ENCODE data around the gene CDA.
A peak's percentile ranks its signal among the peaks of the same experiment; 100 is the strongest.
"Not testable (repeated sequence)": the region's sequence is repeated elsewhere in the genome, so short reads cannot be mapped to it uniquely, and the experiment has no call there.

The CDA gene

GRCh38 chr1:20603504-20604464 is 14.9 kb downstream of the CDA start:
- peak; percentile 68 for DNase-seq (ENCODE audit: extremely low read depth, low read depth)
- H3K4me3 ChIP-seq (replicated peaks; ENCODE audit: low read depth, low read length) = no peak overlapping the region
- TF ChIP-seq, protein P1, sequence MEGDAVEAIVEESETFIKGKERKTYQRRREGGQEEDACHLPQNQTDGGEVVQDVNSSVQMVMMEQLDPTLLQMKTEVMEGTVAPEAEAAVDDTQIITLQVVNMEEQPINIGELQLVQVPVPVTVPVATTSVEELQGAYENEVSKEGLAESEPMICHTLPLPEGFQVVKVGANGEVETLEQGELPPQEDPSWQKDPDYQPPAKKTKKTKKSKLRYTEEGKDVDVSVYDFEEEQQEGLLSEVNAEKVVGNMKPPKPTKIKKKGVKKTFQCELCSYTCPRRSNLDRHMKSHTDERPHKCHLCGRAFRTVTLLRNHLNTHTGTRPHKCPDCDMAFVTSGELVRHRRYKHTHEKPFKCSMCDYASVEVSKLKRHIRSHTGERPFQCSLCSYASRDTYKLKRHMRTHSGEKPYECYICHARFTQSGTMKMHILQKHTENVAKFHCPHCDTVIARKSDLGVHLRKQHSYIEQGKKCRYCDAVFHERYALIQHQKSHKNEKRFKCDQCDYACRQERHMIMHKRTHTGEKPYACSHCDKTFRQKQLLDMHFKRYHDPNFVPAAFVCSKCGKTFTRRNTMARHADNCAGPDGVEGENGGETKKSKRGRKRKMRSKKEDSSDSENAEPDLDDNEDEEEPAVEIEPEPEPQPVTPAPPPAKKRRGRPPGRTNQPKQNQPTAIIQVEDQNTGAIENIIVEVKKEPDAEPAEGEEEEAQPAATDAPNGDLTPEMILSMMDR (IDR thresholded peaks at IDR 0.05; ENCODE audit: low read depth, low read length, missing control alignments) = no peak

DNA sequence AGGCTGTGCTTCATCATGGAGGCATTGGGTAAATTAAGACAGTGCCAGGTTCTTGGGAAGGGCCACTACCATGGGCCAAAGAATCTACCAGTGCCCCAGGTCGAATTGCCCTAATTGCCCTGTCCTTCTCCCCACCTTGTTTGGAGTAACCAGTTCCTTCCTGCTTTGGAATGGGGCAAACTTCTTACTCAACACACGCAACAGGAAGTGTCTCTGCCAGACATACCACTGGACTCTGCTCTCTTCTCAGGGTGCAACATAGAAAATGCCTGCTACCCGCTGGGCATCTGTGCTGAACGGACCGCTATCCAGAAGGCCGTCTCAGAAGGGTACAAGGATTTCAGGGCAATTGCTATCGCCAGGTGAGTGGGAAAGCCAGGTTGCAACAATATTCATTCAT is 15.8 kb downstream of the CDA start:
- TF ChIP-seq, protein P1 (IDR thresholded peaks at IDR 0.05; ENCODE audit: low read depth, low read length, missing control alignments) = no peak
- no peak for DNase-seq (ENCODE audit: extremely low read depth, low read depth)
- no peak overlapping the region for H3K4me3 ChIP-seq (replicated peaks; ENCODE audit: low read depth, low read length)

DNA sequence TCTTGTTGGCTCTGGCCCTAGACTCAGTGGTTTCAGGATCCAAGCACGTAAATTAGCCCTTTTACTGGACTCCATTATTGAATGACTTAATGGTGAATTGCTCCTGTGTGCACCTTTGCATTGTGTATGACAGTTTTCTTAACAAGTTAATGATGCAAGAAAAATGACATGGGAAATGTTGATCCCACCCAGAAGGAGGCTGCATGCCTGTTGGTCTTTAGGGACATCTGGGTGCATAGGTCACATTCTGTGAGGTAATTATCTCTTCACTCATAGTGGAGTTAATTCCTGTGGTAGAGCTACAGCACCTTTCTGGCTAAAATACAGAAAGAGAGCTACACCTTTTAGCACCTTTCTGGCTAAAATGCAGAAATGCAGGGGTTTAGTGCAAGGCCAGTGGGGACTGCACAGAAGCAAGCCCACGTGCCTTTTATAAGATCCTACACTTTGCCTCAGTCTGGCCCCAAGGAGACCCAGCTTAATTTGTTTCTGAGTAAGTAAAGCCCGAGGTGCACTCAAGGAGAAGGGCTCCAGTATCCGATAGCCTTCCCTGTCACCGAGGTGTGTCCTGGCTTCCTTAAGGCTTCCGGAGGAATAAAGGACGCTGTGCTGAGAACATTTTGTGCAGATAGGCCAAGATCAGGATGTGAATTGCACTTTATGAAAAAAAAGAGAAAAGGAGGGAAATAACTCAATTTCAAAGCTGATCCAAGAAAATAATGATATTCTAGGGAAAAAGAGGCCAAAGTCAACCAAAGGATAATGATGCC is 18.1 kb downstream of the CDA start:
- H3K4me3 ChIP-seq (replicated peaks; ENCODE audit: low read depth, low read length); DNase-seq (ENCODE audit: extremely low read depth, low read depth): not testable (repeated sequence)

GRCh38 chr1:20609541-20609940 is 20.6 kb downstream of the CDA start:
- TF ChIP-seq, protein P1 (IDR thresholded peaks at IDR 0.05; ENCODE audit: low read depth, low read length, missing control alignments) = no peak
- no peak for DNase-seq (ENCODE audit: extremely low read depth, low read depth)
- H3K4me3 ChIP-seq (replicated peaks; ENCODE audit: low read depth, low read length) = no peak overlapping the region

DNA sequence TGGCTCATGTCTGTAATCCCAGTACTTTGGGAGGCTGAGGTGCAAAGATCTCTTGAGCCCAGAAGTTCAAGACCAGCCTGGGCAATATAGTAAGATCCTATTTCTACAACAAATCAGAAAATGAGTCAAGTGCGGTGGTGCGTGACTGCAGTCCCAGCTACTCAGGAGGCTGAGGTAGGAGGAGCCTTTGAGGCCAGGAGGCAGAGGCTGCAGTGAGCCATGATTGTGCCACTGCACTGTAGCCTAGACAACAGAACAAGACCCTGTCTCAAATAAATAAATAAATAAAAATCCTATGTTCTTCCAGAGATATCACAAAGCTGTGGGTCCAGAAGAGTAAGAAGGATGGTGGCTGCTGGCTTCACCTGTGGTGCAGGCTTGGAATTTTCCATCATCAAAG is 22.1 kb downstream of the CDA start:
- no peak overlapping the region for H3K4me3 ChIP-seq (replicated peaks; ENCODE audit: low read depth, low read length)
- TF ChIP-seq, protein P1 (IDR thresholded peaks at IDR 0.05; ENCODE audit: low read depth, low read length, missing control alignments) = no peak
- no peak for DNase-seq (ENCODE audit: extremely low read depth, low read depth)

DNA sequence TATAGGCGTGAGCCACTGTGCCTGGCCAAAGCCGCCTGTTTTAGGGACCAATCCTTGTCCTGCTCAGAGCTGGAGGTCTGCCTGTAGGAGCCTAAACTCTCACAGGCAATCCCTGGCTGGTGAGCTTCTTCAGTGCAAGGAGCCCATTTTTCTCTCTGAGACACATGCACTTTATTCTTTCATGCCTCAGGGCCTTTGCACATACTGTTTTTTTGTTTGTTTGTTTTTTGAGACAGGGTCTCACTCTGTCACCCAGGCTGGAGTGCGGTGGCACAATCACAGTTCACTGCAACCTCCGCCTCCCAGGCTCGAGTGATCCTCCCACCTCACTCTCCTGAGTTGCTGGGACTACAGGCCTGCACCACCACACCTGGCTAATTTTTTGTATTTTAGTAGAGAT is 22.8 kb downstream of the CDA start:
- DNase-seq (ENCODE audit: extremely low read depth, low read depth) = no peak
- TF ChIP-seq, protein P1 (IDR thresholded peaks at IDR 0.05; ENCODE audit: low read depth, low read length, missing control alignments) = no peak
- no peak overlapping the region for H3K4me3 ChIP-seq (replicated peaks; ENCODE audit: low read depth, low read length)

- H3K4me3 ChIP-seq (replicated peaks; ENCODE audit: low read depth, low read length) = no peak overlapping the region
- TF ChIP-seq, protein P1 (IDR thresholded peaks at IDR 0.05; ENCODE audit: low read depth, low read length, missing control alignments) = no peak
- no peak for DNase-seq (ENCODE audit: extremely low read depth, low read depth)
These were observed 23.4 kb downstream of the CDA start for GRCh38 chr1:20612221-20612746.

All from HFF-Myc (cell line).